ENCODE data around the gene FABP3. TPM values are rescaled to one million over a fixed set of nuclear protein-coding genes. Genes with fewer than 3 reads are reported as not detected.

FABP3 gene
- total RNA-seq, 4 donors from 2014 or later: 2.5 to 12.1 (median 8.6) TPM

GRCh38 chr1:31412205-31412604 lies 39.3 kb upstream of the FABP3 start:
- DNase-seq (ENCODE audit: low spot score in 2 of 2): no peak
- intact Hi-C loops (cut with DNase I; ENCODE audit: low total_unique reads): loop anchor here (10.0 kb wide), 1 partner anchor 133 kb away; no protein-coding TSS in a partner anchor
- no peak for TF ChIP-seq POLR2A (IDR thresholded peaks at IDR 0.05)
- TF ChIP-seq, protein P1, sequence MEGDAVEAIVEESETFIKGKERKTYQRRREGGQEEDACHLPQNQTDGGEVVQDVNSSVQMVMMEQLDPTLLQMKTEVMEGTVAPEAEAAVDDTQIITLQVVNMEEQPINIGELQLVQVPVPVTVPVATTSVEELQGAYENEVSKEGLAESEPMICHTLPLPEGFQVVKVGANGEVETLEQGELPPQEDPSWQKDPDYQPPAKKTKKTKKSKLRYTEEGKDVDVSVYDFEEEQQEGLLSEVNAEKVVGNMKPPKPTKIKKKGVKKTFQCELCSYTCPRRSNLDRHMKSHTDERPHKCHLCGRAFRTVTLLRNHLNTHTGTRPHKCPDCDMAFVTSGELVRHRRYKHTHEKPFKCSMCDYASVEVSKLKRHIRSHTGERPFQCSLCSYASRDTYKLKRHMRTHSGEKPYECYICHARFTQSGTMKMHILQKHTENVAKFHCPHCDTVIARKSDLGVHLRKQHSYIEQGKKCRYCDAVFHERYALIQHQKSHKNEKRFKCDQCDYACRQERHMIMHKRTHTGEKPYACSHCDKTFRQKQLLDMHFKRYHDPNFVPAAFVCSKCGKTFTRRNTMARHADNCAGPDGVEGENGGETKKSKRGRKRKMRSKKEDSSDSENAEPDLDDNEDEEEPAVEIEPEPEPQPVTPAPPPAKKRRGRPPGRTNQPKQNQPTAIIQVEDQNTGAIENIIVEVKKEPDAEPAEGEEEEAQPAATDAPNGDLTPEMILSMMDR (IDR thresholded peaks at IDR 0.05): no peak
- H3K4me3 ChIP-seq (ENCODE audit: low read depth, poor library complexity, severe bottlenecking): no peak overlapping the region
- WGBS, 2 donors: 63 to 74% methylated on average over 2 of the region's 2 CpGs

GRCh38 chr1:31410871-31411270 lies 38.0 kb upstream of the FABP3 start:
- DNase-seq (ENCODE audit: low spot score in 2 of 2): no peak
- TF ChIP-seq, protein P1 (IDR thresholded peaks at IDR 0.05): no peak
- TF ChIP-seq POLR2A (IDR thresholded peaks at IDR 0.05): no peak
- WGBS, 2 donors: 85 to 91% methylated on average over 4 of the region's 4 CpGs
- intact Hi-C loops (cut with DNase I; ENCODE audit: low total_unique reads): loop anchor here (10.0 kb wide), 1 partner anchor 134 kb away; no protein-coding TSS in a partner anchor
- no peak overlapping the region for H3K4me3 ChIP-seq (ENCODE audit: low read depth, poor library complexity, severe bottlenecking)

DNA sequence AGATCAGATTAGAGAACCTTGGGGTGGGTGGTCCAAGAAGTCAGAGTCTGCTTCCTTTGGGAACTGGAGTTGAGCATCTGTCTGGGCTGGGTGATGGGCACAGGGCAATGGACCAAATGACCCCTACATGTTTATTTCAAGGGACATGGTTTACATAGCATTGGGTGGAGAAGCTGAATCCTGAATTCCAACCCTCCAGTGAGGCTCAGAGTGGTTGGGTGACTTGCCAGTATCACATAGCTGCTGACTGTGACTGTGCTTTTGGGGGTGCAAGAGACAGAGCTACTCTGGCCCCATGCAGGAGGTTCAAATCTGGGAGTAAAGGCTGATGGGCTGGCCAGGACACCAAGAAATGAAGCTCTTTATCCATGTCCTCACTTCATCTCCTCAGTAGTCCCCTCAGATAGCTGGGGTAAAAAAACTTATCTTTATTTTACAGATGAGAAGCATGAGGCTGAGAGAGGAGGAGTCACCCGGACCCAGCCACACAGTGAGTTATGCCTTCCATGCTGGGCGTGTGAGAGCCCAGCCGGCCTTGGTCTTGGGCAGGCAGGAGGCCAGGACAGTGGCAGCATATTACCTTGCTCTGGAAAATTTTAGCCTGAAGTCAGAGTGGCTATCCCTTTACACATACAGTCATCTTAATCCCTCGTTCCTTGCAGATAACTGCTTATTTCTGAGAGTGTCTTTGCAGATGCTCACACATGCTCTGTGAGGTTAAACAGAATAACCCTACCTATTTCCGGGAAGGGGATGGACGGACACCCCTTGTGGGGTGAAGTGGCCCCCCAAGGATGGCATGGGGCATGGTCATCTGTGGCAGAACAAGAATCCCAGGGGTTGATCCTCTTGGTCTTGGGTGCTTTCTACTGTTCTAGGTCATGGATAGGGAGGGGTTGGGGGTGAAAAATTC lies 37.3 kb upstream of the FABP3 start:
- intact Hi-C loops (cut with DNase I; ENCODE audit: low total_unique reads): loop anchor here (10.0 kb wide), 1 partner anchor 135 kb away; no protein-coding TSS in a partner anchor

GRCh38 chr1:31408788-31409318 lies 36.0 kb upstream of the FABP3 start:
- DNase-seq (ENCODE audit: low spot score in 2 of 2): no peak
- intact Hi-C loops (cut with DNase I; ENCODE audit: low total_unique reads): no loop called here
- WGBS, 2 donors: 67% methylated on average over 5 of the region's 5 CpGs

More for the DNA sequence above, 37.3 kb upstream of the FABP3 start:
- no peak overlapping the region for H3K4me3 ChIP-seq (ENCODE audit: low read depth, poor library complexity, severe bottlenecking)
- no peak for TF ChIP-seq POLR2A (IDR thresholded peaks at IDR 0.05)
- TF ChIP-seq, protein P1 (IDR thresholded peaks at IDR 0.05): no peak
- DNase-seq (ENCODE audit: low spot score in 2 of 2): no peak
- WGBS, 2 donors: 69 to 74% methylated on average over 6 of the region's 6 CpGs

DNA sequence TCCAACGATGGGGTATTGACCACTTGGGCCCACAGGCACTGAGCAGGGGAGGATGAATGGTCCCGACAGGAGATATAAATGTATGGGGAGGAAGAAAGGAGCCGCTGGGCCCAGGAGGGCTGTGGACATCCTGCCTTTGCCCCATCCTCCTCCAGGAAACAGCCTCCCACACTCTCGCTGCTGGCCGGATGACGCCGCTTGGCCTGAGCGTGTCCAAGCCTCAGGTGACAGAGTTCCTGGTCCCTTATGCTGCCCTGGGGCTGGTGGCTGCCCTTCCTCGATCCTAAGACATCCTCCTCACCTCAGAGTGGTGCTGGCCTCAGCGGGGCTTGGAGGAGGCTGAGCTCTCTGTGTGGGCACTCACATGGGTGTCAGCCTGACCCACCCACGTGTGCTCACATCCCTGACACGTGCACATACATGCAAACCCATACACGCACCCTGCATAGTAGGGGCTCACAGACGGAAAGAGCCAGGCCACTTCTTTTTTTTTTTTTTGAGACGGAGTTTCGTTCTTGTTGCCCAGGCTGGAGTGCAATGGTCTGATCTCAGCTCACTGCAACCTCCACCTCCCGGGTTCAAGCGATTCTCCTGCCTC lies 34.3 kb upstream of the FABP3 start:
- 87 to 88% methylated on average over 18 of the region's 18 CpGs for WGBS, 2 donors

More at GRCh38 chr1:31408788-31409318, 36.0 kb upstream of the FABP3 start:
- TF ChIP-seq, protein P1 (IDR thresholded peaks at IDR 0.05): no peak
- TF ChIP-seq POLR2A (IDR thresholded peaks at IDR 0.05): no peak
- no peak overlapping the region for H3K4me3 ChIP-seq (ENCODE audit: low read depth, poor library complexity, severe bottlenecking)

More for the DNA sequence above, 34.3 kb upstream of the FABP3 start:
- intact Hi-C loops (cut with DNase I; ENCODE audit: low total_unique reads): no loop called here
- TF ChIP-seq, protein P1 (IDR thresholded peaks at IDR 0.05): no peak
- no peak for TF ChIP-seq POLR2A (IDR thresholded peaks at IDR 0.05)
- H3K4me3 ChIP-seq (ENCODE audit: low read depth, poor library complexity, severe bottlenecking): no peak overlapping the region
- DNase-seq (ENCODE audit: low spot score in 2 of 2): no peak

Measured in lower leg skin (tissue), 4 donors.